Dendritic cell treated with granulocyte-macrophage colony-stimulating factor and Interleukin-4, amounts not matched to agents 40 ng/mL and 50 ng/mL, for 4 days (primary cell): ENCODE measurements around the gene CCDC69.

Experiments used
- H3K27ac Mint-ChIP-seq: one replicate; pipeline ENCODE4 v1.8.0; 2022; ENCODE audit warnings: mild to moderate bottlenecking, mixed read lengths
- H3K27me3 Mint-ChIP-seq: one replicate; pipeline ENCODE4 v1.8.0; 2022; ENCODE audit warnings: mild to moderate bottlenecking, mixed read lengths
- H3K36me3 Mint-ChIP-seq: one replicate; pipeline ENCODE4 v1.8.0; 2022; ENCODE audit warnings: low read depth, mixed read lengths
- H3K4me1 Mint-ChIP-seq: one replicate; pipeline ENCODE4 v1.8.0; 2022; ENCODE audit warnings: low read depth, mixed read lengths
- H3K4me3 Mint-ChIP-seq: one replicate; pipeline ENCODE4 v1.8.0; 2022; ENCODE audit warnings: mild to moderate bottlenecking, moderate library complexity, mixed read lengths
- H3K9me3 Mint-ChIP-seq: one replicate; pipeline ENCODE4 v1.8.0; 2022; ENCODE audit warnings: mixed read lengths
- intact Hi-C: fragments of 100-400 bp; cut with micrococcal nuclease; formaldehyde crosslinking; loops from one replicate; pipeline ENCODE4 v1.15.0; 2022

Gene CCDC69

GRCh38 chr5:151222790-151223446, 974 bp downstream of the CCDC69 start:
- peaks cover 67% of the 10 kb centered on the region for H3K4me1 Mint-ChIP-seq
- H3K4me3 Mint-ChIP-seq = peak overlapping the region; percentile 92
- H3K27me3 Mint-ChIP-seq = no peaks in the 10 kb centered on the region
- intact Hi-C loops = no loop called here
- no peaks in the 10 kb centered on the region for H3K9me3 Mint-ChIP-seq
- H3K27ac Mint-ChIP-seq = peak overlapping the region; percentile 86
- H3K36me3 Mint-ChIP-seq = peaks cover 16% of the 10 kb centered on the region

DNA sequence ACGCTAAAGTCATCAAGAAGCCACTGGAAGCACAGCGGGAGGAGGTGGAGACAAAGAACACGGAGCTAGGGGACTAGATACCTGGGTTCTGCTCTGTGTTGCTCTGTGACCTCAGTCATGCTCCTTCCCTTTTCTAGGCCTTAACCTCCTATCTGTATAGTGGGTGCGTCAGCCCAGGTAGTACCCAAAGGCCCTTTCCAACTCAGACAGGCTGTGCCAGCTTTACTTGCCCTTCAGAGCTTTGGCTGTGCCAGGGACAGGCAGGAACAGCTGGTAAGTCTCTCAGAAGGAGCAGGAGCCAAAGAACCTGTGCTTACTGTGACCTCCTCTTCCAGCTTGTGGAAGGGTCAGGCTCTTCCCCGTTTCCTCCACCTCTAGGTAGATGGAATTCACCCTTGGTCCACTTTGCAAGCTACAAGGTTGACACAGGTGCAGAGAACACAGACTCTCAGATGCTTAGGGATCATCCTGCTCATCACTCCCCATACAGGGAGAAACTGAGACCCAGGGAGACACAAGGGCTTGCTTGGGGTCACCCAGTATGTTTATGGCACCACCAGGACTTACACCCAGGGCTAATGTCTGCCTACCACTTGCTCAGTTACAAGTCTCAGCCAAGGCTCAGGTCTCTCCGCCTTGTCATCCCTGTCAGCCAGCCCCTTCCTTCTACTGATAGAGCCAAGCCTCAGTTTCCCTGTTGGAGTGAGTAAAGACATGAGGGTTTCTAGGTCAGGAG, 1.7 kb downstream of the CCDC69 start:
- Mint-ChIP-seq H3K27ac (peak overlapping the region; percentile 86), H3K27me3 (no peaks in the 10 kb centered on the region), H3K4me1 (peaks cover 69% of the 10 kb centered on the region), H3K9me3 (no peaks in the 10 kb centered on the region), H3K36me3 (peaks cover 21% of the 10 kb centered on the region), H3K4me3 (peak overlapping the region; percentile 92)
- intact Hi-C loops = no loop called here

DNA sequence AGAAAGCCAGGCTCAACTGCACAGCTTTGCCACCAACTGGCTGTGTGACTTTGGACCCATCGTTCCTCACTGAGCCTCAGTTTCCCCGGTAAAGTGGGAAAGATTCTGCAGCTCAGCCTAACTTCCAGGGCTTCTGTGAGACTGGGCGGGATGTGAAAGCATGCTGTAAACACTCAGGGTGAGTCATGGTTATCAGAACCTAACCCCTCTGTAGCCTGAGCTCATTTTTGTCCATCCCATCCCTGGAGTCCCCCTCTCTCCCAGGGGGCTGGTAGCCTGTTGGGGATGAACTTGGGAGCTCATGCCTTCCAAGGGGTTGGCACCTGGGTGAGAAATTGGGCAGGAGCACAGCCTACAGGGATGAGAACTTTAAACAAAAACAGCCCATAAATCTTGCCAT, 2.3 kb downstream of the CCDC69 start:
- intact Hi-C loops = no loop called here

DNA sequence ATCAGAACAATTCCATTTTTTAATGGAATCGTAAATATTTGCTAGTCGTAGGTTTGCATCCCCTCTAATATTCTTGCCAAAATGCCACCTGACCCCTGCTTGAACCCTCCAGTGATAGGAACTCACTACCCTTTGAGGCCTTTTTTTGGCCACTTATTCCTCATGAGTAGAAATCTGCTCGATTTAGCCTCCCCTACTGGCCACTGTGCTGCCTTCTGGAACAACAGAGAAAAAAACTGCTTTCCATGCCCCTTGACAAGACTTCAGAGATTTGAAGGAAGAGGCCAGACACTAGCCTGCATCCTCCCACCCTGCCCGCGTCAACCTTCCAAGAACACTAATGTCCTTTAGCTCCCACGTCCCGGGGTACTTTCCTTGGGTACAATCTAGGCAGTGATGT, 4.1 kb downstream of the CCDC69 start:
- no peaks in the 10 kb centered on the region for H3K27me3 Mint-ChIP-seq
- peaks cover 88% of the 10 kb centered on the region for H3K4me1 Mint-ChIP-seq
- H3K4me3 Mint-ChIP-seq = no peak overlapping the region
- H3K36me3 Mint-ChIP-seq = peaks cover 27% of the 10 kb centered on the region
- intact Hi-C loops = no loop called here
- no peaks in the 10 kb centered on the region for H3K9me3 Mint-ChIP-seq
- no peak overlapping the region for H3K27ac Mint-ChIP-seq

More for the DNA sequence above, 2.3 kb downstream of the CCDC69 start:
- no peaks in the 10 kb centered on the region for H3K9me3 Mint-ChIP-seq
- no peak overlapping the region for H3K4me3 Mint-ChIP-seq
- peak overlapping the region; percentile 57 for H3K27ac Mint-ChIP-seq
- peaks cover 25% of the 10 kb centered on the region for H3K36me3 Mint-ChIP-seq
- peaks cover 73% of the 10 kb centered on the region for H3K4me1 Mint-ChIP-seq
- H3K27me3 Mint-ChIP-seq = no peaks in the 10 kb centered on the region

GRCh38 chr5:151219138-151219537, 4.8 kb downstream of the CCDC69 start:
- peaks cover 27% of the 10 kb centered on the region for H3K36me3 Mint-ChIP-seq
- no peak overlapping the region for H3K4me3 Mint-ChIP-seq
- H3K4me1 Mint-ChIP-seq = peaks cover 89% of the 10 kb centered on the region
- no peaks in the 10 kb centered on the region for H3K27me3 Mint-ChIP-seq
- intact Hi-C loops = no loop called here
- no peaks in the 10 kb centered on the region for H3K9me3 Mint-ChIP-seq
- no peak overlapping the region for H3K27ac Mint-ChIP-seq

DNA sequence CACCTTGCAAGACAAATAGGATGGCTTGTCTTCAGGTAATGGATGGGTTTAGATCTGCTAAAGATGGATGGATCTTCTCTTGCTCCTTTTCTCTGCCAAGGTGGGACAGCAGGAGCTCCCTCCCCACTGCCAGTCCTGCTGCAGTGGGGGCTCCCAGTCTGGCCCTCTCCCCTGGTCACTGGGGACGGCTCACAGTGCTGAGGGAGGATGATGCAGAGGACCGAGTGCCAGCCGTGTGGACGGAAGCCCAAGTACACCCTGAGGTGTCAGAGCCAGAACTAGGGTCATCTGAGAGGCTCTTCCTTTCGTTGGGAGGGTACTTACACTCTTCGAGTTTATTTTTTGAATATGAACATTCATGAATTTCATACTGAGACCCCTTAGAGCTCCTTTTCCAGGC, 5.7 kb downstream of the CCDC69 start:
- Mint-ChIP-seq H3K27me3 (no peaks in the 10 kb centered on the region), H3K27ac (peak overlapping the region; percentile 61), H3K4me1 (peaks cover 89% of the 10 kb centered on the region), H3K36me3 (peaks cover 19% of the 10 kb centered on the region), H3K4me3 (no peak overlapping the region), H3K9me3 (no peaks in the 10 kb centered on the region)
- intact Hi-C loops = no loop called here

DNA sequence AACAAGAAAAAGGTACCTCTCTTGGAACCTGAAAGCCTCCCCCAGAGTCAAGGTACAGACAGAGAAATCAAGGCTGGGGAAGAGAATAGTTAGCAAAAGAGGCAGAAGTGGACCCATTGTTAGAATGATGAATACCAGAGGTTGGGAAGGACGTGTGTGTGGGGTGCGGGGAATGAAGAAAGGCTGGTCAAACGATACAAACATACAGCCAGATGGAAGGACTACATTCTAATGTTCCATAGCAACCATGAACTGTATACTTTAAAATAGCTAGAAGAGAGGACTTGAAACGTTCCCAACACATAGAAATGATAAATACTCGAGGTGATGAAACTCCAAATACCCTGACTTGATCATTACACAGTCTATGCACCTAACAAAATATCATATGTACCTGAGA, 7.1 kb downstream of the CCDC69 start:
- intact Hi-C loops = no loop called here
- Mint-ChIP-seq H3K36me3 (peaks cover 16% of the 10 kb centered on the region), H3K27me3 (no peaks in the 10 kb centered on the region), H3K4me1 (peaks cover 85% of the 10 kb centered on the region), H3K9me3 (no peaks in the 10 kb centered on the region), H3K4me3 (no peak overlapping the region), H3K27ac (peak overlapping the region; percentile 57)

DNA sequence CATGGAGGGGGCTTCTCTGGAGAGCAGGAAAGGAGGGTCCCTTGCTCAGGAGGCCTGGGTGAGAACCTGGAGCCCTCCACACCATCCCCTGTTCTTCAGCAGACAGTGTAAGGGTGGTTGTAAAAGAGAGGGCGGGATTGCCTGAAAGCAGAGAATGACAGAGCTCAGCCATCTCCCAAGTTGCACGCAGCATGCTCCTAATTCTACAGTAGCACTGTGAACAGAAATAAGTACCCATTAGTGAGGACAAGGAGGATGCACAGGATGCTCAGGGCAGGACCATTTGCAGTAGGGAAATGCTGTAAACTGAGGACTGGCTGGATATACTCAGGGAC, 8.4 kb downstream of the CCDC69 start:
- peak overlapping the region; percentile 93 for H3K27ac Mint-ChIP-seq
- no peaks in the 10 kb centered on the region for H3K27me3 Mint-ChIP-seq
- H3K4me1 Mint-ChIP-seq = peaks cover 83% of the 10 kb centered on the region
- H3K36me3 Mint-ChIP-seq = peaks cover 16% of the 10 kb centered on the region
- no peaks in the 10 kb centered on the region for H3K9me3 Mint-ChIP-seq
- peak overlapping the region; percentile 32 for H3K4me3 Mint-ChIP-seq
- intact Hi-C loops = loop anchor here (2.0 kb wide), 1 partner anchor 37 kb away; the partner anchor contains the start of gene GM2A

DNA sequence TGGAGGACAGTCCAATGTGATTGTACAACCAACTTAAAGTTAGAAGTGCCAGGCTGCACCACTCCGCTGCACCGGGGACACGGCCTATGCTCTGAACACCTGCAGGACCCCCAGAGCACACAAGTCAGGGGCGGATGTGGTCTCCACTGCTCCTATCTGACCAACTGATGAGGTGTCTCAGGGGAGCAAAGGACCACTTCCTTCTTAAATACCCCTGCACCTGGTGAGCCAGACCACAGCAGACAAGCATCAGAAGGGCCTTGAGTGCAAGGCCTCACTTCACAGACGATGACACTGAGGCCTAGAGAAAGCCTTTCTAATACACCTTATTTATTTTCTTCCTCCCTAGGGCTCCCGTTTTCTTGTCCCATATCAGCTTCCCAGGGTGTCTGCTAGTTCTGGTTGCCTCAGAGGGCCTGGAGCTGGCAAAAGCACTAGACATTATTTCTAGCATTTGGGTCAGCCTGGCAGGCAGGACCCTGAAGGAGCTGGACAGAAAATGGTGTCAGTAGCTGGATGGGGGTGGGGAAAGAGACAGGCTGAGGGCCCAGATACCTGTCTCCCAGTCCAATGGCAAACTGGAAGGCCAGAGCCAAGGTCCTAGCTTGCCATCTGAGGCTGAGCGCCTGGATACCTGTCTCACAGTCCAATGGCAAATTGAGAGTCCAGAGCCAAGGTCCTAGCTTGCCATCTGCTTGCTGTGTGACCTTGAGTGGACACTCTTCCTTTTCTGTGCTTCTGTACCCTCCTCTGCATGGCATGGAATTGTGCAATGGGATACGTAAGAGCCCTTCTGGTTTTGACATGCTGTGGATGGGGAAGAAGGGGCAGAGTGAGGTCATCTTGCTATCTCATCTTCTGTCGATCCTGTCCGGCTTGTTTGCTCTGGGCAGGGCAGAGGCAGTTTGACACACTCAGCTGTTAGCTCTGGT, 9.0 kb downstream of the CCDC69 start:
- intact Hi-C loops = loop anchor here (2.0 kb wide), 1 partner anchor 38 kb away; the partner anchor contains the start of gene GM2A
- peaks cover 16% of the 10 kb centered on the region for H3K36me3 Mint-ChIP-seq
- peak overlapping the region; percentile 93 for H3K27ac Mint-ChIP-seq

DNA sequence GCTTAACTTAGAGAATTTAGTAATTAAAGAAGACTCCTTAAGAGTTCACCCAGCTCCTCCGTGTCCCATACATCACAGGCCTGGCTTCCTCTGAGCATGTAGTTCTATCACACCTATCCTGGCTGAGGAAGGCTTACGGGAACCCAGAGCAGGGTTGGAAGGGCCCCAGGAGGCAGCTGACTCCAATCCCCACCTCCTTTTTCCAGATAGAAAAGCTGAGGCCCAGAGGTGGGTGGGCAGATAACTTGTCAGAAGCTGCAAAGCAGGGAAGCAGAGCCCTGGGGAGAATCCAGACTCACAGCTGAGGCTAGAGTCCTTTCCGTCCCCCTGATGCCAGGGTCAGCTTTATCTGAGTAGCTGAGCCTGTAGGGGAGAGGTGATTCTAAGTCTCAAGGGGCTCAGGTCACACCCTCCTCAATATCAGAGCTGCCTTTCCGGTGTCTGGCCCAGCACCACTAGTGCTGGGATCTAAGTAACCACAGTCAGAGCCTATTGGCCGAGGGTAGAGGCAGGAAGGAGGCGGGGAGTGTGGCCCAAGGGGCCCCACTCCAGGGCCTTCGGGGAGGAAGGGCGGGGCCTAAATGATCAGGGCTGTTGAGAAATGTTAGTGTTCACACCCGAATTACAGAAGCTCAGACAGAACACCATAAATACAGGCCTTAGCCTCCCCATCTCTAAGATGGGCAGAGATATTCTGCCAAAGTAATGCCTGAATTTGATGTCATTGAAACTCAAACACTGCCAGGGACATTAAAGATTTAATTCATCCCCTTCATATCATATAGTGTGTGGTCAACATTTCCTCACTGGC, 9.9 kb downstream of the CCDC69 start:
- peaks cover 77% of the 10 kb centered on the region for H3K4me1 Mint-ChIP-seq
- H3K27me3 Mint-ChIP-seq = no peaks in the 10 kb centered on the region
- intact Hi-C loops = loop anchor here (2.0 kb wide), 1 partner anchor 39 kb away; the partner anchor contains the start of gene GM2A

More for the DNA sequence above, 9.0 kb downstream of the CCDC69 start:
- Mint-ChIP-seq H3K27me3 (no peaks in the 10 kb centered on the region), H3K9me3 (no peaks in the 10 kb centered on the region), H3K4me3 (peak overlapping the region; percentile 32), H3K4me1 (peaks cover 77% of the 10 kb centered on the region)

DNA sequence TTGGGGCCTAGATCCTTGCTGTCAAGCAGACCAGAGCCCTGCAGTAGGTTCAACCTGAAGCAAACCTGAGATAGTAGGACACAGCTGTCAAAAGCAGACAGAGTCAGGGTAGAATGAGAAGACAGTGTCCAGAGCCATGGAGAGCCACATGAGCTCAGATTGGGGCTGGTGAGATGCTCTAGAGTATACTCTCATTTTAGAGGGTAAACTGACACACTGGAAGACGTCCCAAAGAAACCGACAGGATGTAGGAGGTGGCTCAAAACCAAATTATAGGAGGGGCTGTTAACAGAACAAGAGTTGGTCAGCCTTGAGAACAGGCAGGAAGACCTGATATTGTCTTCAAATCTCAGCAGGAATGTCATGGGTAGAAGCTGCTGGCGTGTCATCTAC, 11.5 kb downstream of the CCDC69 start:
- no peaks in the 10 kb centered on the region for H3K9me3 Mint-ChIP-seq
- peaks cover 6% of the 10 kb centered on the region for H3K36me3 Mint-ChIP-seq
- H3K4me3 Mint-ChIP-seq = no peak overlapping the region
- no peaks in the 10 kb centered on the region for H3K27me3 Mint-ChIP-seq
- H3K4me1 Mint-ChIP-seq = peaks cover 77% of the 10 kb centered on the region
- peak overlapping the region; percentile 74 for H3K27ac Mint-ChIP-seq
- intact Hi-C loops = no loop called here

More for the DNA sequence above, 9.9 kb downstream of the CCDC69 start:
- H3K27ac Mint-ChIP-seq = peak overlapping the region; percentile 93
- H3K4me3 Mint-ChIP-seq = peak overlapping the region; percentile 45
- peaks cover 16% of the 10 kb centered on the region for H3K36me3 Mint-ChIP-seq
- H3K9me3 Mint-ChIP-seq = no peaks in the 10 kb centered on the region

DNA sequence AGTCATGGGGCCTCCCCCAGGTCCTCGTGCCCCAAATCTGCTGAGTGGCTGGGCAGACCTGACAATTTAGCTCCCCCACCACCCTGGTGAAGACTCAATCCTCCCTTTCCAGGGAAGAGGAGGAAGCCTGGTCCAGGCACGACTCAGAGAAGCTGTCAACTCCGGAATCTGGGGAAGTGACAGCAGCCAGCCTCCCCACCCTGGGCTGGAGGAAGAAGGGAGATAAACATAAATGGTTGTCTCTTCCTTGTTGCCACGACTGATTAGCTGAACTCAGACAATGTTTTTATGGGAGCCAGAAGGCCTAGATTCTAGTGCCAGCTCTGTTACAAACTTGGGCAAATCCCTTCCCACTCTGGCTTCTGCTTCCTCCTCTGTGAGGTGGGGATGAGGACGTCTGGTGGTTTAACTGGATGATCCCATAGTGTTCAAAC, 15.4 kb downstream of the CCDC69 start:
- Mint-ChIP-seq H3K4me3 (no peak overlapping the region), H3K27me3 (no peaks in the 10 kb centered on the region), H3K36me3 (peaks cover 13% of the 10 kb centered on the region), H3K4me1 (peaks cover 50% of the 10 kb centered on the region), H3K27ac (peak overlapping the region; percentile 75), H3K9me3 (no peaks in the 10 kb centered on the region)
- intact Hi-C loops = no loop called here

- no peaks in the 10 kb centered on the region for H3K9me3 Mint-ChIP-seq
- no peaks in the 10 kb centered on the region for H3K27me3 Mint-ChIP-seq
- H3K36me3 Mint-ChIP-seq = peaks cover 31% of the 10 kb centered on the region
- H3K4me1 Mint-ChIP-seq = peaks cover 30% of the 10 kb centered on the region
- intact Hi-C loops = no loop called here
- H3K4me3 Mint-ChIP-seq = no peak overlapping the region
- no peak overlapping the region for H3K27ac Mint-ChIP-seq
These were observed 18.5 kb downstream of the CCDC69 start for GRCh38 chr5:151205411-151205810.
